SK-N-MC (cell line): ENCODE data around the gene SPECC1.

Source experiments
- EZH2 ChIP-seq: fragments of 200-600 bp; sonication (generic); IDR thresholded peaks from one replicate; pipeline ENCODE4 v1.6.1; 2017; ENCODE audit warnings: antibody characterized with exemption
- FOXP2 ChIP-seq: optimal IDR thresholded peaks from 2 replicates; pipeline ENCODE3; 2011; ENCODE audit warnings: mild to moderate bottlenecking, moderate library complexity; ENCODE audit not compliant: insufficient read depth; ENCODE audit errors: extremely low read length, control extremely low read depth
- POLR2AphosphoS5 ChIP-seq: IDR thresholded peaks from 2 replicates; pipeline ENCODE4 v1.6.1; 2012; ENCODE audit warnings: mild to moderate bottlenecking, low read depth, low read length, borderline replicate concordance

DNA sequence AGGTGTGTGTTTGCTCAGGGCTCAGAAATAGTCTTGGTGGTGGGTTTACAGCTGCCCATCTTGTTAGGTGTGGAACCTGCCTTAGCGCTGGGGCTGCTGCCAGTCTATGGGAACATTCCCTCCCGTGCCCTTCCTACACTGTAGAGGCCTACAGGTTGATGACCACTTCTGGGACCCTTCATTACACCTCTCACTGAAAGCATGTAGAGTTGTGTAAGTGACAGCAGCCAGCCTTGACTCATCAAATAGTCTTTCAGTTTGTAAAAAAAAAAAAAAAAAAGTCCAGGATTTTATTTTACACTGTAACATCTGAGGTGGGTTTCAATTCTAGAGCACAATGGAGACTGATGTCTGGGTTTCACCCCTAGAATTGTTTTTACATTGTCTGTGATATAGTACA is 193.9 kb downstream of the SPECC1 start:
- TF ChIP-seq POLR2AphosphoS5 (no peak), EZH2 (no peak), FOXP2 (no peak)
